ENCODE data around the gene MEIS1.

DNA sequence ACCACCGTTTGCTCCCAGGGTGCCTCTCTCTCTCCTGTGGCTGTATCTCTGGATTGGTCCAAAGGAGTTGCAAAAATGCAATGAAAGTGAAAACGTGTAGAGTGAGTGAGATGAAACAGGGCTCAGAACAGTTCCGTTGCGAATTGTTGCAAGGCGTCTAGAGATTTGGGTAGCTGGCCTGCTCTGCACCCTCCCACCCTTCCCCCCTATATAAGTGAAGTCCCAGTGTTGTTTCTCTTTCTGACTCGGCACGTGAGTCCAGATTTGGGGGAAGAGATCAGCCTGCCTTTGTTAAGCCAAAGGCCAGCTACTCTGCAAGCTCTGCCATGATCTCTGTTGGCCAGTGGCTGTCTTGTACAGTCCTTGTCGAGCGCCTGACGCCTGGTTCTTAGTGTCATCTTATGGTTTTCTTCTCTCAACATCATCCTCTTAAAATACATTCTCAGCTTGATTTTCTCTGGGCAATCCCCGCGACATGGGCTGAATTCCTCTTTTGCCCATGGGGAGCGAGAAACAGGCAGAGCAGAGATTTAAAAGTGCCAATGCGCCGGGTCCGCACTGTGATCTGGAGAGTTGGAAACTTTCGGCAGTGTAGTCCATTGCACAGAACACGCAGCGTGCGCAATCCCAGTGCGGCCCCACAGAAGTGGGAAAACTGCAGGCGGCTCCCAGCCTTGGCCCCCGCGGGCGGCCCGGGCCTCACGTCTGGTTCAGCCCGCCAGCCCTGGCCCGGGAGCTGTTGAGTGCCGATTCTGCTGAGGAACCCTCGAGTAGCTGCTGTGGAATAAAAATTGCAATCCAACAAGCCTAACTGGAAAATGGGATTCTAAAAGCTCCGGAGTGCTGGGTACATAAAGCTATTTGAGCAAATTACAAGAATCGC, 9.3 kb downstream of the MEIS1 start:
- TF ChIP-seq, protein P1, sequence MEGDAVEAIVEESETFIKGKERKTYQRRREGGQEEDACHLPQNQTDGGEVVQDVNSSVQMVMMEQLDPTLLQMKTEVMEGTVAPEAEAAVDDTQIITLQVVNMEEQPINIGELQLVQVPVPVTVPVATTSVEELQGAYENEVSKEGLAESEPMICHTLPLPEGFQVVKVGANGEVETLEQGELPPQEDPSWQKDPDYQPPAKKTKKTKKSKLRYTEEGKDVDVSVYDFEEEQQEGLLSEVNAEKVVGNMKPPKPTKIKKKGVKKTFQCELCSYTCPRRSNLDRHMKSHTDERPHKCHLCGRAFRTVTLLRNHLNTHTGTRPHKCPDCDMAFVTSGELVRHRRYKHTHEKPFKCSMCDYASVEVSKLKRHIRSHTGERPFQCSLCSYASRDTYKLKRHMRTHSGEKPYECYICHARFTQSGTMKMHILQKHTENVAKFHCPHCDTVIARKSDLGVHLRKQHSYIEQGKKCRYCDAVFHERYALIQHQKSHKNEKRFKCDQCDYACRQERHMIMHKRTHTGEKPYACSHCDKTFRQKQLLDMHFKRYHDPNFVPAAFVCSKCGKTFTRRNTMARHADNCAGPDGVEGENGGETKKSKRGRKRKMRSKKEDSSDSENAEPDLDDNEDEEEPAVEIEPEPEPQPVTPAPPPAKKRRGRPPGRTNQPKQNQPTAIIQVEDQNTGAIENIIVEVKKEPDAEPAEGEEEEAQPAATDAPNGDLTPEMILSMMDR (conservative IDR thresholded peaks at IDR 0.05 in 1 of 2, IDR thresholded peaks at IDR 0.05 in 1 of 2; ENCODE audit: low read depth in 1 of 2, low read length in 2 of 2), result no peak
- TF ChIP-seq EZH2 (IDR thresholded peaks at IDR 0.05; ENCODE audit: low read length, missing control alignments), result no peak
